ENCODE data around the gene FAM240A.
"Not testable (repeated sequence)": the region's sequence is repeated elsewhere in the genome, so short reads cannot be mapped to it uniquely, and the experiment has no call there.

Gene FAM240A

DNA sequence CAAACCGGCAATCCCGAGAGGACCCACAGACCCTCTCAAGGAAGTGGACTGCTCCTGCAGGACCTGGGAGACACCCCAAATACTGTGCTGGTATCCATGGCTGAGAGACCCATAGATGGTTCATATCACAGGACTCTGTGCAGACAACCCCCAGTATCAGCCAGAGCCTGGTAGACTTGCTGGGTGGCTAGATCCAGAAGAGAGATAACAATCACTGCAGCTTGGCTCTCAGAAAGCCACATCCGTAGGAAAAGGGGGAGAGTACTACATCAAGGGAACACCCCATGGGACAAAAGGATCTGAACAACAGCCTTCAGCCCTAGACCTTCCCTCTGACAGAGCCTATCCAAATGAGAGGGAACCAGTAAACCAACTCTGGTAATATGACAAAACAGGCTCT lies 25.1 kb upstream of the FAM240A start:
- DNase-seq = not testable (repeated sequence)

DNA sequence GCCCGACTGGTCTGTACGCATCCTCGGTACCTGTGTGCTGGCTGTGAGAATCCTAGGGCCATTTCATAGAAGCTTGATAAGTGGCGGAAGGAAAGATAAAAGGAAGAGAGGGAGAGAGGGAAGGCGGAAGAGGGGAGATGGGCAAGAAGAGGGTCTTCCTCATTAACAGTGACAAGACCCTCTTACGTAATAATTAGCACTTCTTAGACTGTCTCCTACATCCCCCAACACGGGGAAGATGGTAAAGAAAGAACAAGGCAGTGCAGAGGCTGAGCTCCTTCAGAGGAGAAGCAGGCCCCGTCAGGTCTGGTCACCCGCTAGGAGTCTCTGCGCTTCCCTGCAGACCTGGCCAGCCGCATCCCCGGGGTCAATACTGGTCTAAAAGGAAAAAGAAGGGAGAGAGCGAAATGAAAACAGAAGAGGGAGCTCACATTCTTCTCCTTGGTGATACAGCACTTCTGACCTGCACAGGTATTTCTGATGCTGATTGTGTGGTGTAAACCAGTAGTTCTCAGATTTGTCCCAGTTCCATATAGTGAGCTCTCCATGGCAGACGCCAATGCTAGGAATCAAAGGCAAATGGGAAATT lies 19.0 kb upstream of the FAM240A start:
- no peak for DNase-seq

DNA sequence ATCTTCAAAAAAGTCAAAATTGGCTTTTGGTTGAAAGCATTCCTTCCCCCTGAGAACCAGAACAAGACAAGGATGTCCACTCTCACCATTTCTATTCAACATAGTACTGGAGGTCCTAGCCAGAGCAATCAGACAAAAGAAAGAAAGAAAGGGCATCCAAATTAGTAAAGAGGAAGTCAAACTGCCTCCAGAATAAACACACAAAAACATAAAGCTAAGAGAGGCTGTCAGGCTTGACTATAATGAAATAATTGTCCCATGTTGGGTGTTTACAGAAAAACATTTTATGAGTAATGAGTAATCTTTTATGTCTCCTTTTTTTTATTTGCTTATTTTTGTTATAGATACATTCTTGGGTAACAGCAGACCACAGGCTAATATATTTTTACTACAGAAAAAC lies 18.3 kb upstream of the FAM240A start:
- no peak for DNase-seq

DNA sequence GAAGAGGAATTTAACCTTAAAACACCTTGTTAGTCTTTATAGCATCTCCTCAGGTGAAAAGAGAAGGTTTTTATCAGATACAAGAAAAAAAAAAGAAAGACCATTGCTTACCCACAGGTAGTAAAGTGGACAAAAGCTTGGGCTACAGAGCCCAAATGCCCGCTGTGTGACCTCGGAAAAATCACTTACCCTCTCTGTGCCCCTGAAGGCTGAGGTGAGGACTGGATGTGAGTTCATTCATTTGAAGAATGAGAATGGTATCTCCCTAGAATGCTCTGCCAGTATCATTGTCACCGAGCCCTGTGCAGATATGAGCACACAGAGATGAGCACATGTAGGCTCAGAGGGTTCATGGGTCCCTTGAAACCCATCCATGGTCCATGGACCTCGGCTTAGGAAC lies 17.6 kb upstream of the FAM240A start:
- no peak for DNase-seq

DNA sequence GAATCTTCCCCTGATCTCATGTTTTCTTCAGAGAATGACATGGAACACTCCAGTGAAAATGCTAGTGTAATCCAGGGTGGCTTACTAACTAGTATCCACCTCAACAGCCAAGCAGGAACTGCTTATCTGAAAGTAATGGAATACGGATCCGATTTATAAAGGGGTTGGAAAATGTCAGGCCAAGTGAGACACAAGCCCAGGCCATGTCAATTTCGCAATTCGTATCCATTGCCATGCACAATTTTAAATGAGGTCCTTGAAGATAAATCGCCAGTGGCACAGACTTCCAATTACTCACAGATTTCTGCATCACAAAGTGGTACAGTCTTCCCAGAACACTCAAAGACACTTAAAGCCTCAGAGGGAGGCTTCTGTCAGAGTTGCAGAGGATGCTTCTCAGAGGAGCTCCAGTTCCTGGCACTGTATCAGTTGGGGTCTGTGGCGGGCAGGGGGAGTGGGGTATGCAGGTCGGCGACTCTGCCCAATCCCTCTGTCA lies 16.5 kb upstream of the FAM240A start:
- no peak for DNase-seq

DNA sequence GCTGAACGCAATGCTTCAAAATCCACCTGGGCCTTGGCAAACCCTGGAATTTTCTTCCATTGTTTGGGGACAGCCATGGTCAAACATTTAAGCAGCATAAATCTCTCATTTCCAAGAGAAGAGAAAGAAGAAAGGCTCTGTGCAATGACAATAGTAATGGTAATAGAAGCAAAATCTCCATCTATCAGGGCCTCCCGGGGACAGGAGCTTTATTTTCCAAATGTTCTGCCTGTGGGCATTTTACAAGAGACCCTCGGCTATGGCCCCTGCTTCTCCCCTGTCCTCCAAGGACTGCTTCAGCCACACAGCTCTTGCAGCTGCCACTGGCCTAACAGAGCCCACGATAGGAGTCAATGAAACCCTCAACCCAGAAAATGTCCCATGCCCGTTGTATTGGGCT lies 12.7 kb upstream of the FAM240A start:
- DNase-seq = no peak

DNA sequence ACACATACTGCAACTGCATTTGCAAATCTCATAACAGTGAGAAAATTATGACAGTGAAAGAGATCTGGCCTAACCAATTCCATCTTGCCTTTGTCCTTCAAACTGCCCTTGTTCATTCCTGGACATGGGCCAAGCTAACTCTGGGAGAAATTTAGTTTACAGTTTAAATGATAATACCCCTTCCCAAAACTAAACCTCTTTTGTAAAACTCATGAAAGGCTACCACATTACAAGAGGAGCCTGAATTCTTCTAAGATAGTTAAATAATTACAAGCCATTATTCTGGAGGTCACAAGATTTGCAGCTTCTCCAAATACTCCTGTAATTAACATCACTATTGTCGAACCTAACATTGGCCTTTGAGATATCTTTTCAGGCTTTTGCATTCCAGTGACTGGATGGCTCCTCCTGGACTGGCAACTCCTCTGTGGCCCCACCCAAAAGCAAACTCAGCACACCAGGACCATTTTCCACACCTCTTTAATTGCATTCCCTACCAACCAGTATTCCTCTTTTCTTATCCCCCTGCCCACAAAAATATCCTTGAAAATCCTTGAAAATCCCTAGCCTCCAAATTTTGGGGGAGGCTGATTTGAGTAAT lies 8.8 kb upstream of the FAM240A start:
- DNase-seq = no peak

DNA sequence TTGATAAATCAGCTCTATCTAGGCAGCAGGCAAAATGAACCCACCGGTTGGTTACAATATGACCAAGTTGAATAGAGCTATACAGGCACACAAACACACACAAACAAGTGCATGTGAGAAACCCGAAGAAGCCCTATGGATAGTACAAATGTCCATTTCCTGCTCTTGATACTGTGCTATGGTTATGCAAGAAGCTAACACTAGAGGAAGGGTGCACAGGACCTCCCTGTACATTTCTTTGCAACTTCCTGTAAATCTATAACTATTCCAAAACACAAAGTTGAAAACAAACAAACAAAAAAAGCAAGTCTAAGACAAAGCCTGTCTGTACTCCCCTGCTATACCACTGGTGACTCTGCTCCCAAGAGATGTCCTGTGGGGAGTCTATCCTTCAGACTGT lies 8.2 kb upstream of the FAM240A start:
- DNase-seq = no peak

DNA sequence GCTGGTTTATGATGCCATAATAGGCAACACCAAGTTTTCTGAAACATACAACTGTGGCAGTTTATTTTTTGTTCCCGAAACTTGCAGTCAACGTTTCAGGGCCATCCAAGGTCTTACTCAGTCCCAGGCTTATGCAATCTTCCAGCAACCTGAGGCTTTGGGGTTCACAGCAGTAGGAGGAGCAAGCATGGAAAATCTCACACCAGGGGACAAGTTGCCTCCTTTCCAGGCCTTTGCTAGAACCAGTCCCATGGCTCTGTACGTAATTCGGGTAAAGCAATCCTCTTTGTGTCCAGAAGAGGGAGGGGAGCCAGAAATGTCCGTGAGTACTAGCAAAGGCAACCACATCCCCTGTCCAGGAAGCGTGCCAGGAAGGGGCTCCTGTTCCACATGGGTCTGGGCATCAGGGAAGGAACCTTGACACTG lies 4.7 kb upstream of the FAM240A start:
- no peak for DNase-seq

DNA sequence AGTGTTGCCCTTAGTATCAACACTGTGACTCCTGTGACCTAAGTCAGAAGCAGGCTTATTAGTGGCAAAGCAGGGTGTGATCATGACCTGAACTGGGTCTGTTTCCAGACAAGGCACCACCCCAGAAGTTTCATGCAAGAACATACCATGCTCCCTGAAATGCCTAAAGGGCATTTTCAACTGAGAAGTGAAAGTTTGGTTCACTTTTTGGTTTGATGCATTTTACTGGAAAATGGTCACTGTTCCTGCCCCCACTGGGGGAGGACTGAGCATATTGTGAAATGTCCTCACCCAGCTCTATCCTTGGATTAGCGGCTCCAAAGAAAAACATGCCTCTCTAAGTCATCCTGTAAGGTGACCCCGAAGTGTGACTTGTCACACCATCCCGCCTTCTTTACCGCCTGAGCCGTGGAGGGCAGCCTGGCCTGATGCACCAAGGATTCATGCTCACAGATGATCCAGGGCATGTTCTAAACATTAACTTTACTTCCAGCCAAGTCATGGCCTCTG lies 3.1 kb upstream of the FAM240A start:
- no peak for DNase-seq

DNA sequence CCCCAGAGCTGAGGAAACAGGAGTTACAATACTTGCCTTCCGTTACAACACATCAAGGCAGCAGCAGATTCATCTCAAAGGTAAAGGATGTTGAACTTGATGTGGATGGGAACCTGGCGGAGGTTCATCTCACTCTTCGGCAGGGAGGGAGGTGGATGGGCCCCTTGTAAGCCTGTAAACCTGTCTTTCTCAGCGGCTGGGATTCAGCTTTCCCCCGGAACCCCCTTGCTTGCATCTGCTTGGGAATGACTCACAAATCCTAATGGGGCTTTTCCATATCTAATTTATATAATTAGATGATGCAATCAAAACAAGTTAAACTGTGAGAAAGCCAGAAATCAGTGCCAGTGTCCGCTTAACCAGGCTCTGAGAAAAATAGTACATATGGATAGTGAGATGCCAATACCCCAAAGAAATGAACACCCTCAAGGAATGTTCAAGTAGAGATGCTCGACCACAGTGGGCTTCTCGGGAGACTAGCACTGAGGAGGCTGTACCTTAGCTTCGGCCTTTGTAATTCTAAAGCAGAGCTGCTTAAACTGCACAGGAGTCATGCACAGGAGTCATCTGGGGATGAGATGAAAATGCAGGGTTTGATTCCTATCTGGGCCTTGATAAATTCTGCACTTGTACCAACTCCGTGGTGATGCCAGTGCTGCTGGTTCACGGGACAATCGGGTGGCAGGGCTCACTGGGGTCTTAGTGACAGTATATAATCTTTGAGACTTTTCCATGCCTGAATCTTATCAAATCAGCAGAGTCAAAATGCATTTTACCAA lies 2.2 kb upstream of the FAM240A start:
- no peak for DNase-seq

DNA sequence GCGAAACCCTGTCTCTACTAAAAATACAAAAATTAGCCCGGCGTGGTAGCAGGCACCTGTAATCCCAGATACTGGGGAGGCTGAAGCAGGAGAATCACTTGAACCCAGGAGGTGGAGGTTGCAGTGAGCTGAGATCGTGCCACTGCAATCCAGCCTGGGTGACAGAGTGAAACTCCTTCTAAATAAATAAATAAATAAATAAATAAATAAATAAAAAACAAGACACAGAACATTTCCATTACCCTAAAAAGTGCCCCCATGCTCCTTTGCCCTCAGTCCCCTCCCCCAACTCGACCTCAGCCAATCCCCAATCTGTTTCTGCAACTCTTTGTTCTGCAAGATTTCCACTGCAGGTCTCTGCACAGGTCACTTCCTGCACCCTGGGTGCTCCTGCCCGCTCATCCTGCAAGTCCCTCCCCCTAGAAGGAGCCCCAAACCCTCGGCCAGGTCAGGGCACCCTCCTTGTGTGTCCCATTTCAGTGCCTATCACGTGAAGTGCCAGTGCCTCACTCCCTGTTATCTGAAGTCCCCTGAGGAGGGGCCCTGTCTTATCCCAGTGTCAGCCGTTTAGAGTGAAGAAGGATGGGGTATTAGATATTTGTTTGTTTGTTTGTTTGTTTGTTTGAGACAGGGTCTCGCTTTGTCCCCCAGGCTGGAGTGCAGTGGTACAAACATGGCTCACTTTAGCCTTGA lies 1.1 kb downstream of the FAM240A start:
- no peak for DNase-seq

DNA sequence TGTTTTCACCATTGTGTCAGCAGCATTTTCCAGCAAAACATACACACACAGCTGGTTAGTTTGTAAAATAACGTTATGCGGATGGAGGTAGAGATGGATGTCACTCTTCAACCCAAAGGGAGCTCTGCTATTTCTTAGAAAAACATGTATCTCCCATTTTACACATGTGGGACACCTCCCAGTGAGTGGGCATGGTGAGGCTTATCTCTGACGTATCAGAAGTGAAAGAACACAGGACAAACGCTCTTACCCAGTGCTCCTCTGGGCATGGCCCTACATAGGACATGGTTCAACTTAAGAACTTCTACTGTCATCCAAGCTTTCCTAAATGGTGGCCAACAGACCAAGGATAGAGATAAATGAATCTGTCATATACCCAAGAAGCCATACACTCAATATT lies 2.1 kb downstream of the FAM240A start:
- no peak for DNase-seq

DNA sequence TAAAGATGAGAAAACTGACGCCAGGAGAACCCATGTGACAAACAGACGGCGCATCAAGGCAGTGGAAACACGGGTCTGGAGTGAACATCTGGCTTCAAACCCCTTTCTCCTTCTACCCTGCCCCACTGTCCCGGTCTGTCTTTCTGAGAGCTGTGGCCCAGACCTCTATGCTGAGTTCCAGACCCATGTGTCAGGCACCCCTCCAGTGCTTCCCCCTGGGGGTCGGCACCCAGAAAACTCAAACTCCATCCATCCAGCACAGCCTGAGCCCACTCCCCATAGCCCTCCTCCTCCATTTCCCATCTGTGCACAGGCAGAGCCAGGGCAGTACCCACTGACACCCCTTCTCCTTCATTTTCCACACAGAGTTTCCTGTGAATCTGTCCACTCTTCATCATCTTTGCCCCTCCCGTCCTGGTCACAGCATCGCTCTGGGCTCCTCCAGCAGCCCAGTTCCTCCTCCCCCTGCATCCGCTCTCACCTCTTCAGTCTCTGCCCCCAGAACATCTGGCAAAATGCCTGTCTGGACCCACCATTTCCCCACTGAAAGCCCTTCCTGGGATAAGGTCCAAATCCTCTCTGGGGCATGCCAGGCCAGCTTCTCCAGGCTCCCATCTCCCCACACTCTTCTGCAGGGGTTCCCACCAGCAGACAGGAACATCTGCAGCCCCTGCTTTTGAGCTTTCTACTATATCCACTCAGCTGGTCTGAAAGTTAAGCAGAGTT lies 2.9 kb downstream of the FAM240A start:
- DNase-seq = no peak

DNA sequence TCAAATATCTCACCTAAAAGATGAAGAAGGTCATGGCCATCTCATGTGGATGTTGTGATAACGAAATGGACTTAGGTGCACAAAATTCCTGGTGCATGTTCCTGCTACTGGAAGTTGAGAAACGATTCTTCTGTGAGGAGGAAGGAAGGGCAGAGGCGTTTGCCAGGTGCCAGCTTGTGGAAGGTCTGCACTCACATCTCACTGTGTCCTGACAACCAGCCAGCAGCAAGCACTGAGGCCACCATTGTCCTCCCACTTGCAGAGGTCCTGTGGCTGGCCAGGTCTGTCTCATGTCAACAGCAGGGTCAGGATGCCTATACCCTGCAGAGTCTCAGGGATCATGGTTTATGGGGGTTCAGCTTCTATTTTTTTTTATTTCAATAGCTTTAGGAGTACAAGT lies 3.7 kb downstream of the FAM240A start:
- no peak for DNase-seq

DNA sequence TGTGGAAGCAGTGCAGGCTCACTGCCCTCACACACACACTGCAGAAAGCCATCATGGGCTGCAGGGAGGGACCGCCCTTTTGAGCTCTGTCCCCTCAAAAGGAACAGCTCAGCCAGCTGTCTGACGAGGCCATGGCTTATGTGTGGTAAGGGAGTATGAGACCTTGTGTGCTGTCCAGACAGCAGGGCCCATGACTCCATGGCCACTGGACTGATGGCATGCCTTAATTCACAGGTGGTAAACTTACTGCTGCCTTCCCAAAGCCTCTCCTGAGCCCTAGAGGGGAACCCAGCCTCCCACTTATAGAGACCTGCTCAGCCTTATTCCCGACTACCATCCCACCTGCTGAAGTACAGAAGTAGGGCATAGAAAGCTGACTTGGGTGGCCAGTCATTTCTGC lies 5.6 kb downstream of the FAM240A start:
- no peak for DNase-seq

DNA sequence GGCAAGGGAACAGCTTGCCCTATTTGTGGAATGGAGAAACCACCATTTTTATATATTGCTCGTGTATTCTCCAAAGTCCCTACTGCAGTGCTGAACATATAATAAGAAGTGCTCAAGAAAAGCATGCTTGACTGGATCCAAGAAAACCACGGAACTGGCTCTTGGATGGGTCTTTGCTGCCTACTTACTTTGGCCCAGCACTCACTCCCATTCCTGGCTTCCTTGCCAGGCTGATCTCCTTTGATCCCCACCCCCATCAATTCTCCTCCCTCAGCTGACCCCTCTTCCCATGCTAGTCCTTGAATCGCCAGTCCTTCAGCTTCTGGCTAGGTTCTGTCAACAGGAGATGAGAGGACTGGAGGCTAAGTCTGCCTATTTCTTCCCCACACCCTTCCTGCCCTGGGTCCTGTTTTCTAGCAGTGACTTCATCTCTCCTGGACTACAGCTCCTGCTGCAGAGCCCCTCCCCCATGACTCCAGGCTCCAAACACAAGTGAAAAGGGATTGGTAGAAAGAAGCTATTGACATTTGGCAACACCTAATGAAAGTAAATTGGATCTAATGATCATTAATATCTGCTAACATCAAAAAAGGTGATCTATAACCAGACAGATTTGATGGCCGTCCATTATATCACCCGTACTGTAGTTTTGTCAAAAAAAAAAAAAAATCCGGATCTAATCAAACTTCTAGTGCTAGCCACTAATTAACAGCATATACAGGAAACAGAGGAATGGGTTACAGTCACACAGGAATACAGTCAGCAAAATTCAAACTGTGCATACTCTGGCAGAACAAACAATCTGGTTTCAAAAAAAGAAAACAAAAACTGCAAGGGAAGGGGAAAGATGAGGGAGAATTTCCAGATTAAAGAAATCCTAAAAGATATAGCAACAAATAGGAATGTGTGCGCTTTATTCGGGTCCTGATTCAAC lies 7.8 kb downstream of the FAM240A start:
- DNase-seq = no peak

DNA sequence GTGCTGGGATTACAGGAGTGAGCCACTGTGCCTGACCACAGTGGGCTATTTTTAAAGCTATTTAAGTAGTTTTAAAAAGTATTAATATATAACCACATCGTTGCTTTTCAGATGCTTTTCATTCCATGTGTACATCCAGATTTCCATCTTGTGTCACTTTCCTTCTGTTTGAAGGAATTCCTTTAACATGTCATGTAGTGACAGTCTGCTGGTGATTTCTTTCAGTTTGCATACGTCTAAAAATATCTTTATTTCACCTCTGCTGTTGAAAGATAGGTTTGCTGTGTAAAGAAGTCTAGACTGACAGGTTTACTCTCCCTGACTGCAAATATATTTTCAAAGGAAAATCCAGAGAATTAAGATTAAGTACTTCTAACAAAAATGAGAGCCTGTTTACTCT lies 12.2 kb downstream of the FAM240A start:
- DNase-seq = no peak

DNA sequence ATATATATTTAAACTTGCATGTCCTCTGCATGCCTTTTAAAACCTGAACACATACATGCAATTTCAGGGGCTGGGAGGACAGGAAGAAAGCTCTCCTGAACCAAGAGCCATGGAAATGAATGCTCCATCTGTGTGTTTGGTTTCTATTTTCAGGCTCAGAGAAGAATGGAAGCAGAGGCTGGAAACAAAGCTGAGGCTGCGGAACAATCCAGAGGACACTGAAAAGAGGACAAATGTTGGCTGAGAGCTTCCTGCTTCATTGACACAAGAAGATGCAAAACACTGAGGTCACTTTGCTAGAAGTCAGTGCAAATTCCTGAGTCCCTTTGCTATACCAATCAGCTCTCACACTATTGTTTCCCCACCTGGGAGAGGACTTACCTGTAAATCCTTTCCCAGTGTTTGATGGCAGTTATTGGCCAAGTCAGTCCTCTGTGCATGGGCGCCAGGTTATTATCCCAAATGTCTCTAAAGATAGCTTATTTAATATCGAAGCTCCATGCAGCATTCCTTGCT lies 12.7 kb downstream of the FAM240A start:
- DNase-seq = no peak

DNA sequence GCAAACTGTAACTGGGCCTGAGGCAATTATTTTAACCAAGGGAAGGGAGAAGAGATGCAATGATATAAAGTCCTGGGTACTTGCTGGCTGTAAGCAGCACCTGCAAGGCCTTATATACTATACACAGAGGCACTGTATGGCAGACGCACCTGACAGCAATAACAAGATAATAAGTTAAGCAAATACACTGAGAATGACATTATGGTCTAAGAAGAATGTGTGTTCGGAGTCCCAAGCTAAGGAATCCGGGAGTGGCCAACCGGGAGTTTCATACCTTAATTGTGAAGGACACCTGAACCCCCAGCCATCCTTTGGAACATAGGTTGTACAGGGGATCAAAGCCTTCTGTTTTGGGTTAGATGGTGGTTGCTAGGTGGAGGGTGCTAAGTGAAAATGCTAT lies 13.7 kb downstream of the FAM240A start:
- no peak for DNase-seq

DNA sequence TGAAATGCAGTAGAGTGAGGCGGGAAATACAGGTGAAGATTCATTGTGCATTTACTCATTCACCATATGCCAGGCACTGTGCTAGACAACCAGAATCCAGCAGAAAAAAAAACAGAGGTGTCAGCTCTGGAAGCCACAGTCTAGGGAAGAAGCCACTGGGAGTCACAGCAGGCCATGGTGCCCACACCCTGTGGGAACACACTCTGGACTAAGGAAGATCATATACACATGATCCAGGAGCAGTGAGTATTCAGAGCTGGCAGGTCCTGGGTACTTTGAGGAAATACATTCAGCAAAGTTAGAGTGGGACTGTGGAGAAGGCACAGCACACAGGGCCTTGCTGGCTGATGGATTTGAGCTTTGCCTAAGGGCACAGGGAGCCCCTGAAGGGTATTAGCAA lies 14.8 kb downstream of the FAM240A start:
- DNase-seq = no peak

Measured in central memory CD4-positive, alpha-beta T cell (primary cell).